Hepatocyte (in vitro differentiated cells): ENCODE data around the gene IFI27L1. TPM values are rescaled to one million over a fixed set of nuclear protein-coding genes. Genes with fewer than 3 reads are reported as not detected.

ENCODE experiments used
- DNase-seq: peaks from one replicate; pipeline ENCODE4 v3.0.0-alpha.2; 2016; ENCODE audit warnings: low spot score
- H2AFZ ChIP-seq: fragments of 200-600 bp; sonication (generic); 2 replicates; pipeline ENCODE4 v1.6.0; 2016; ENCODE audit warnings: antibody characterized with exemption, mild to moderate bottlenecking
- H3K27ac ChIP-seq: fragments of 200-600 bp; sonication (generic); 2 replicates; pipeline ENCODE4 v1.5.1; 2016; ENCODE audit warnings: mild to moderate bottlenecking
- H3K27me3 ChIP-seq: fragments of 200-600 bp; sonication (generic); 2 replicates; pipeline ENCODE4 v1.6.1; 2016
- H3K36me3 ChIP-seq: fragments of 200-600 bp; sonication (generic); replicated peaks from 2 replicates; pipeline ENCODE4 v1.5.1; 2016; ENCODE audit warnings: low read depth; ENCODE audit not compliant: insufficient read depth
- H3K4me1 ChIP-seq: fragments of 200-600 bp; sonication (generic); 2 replicates; pipeline ENCODE4 v1.5.1; 2016; ENCODE audit warnings: mild to moderate bottlenecking, moderate library complexity; ENCODE audit not compliant: insufficient read depth
- H3K4me2 ChIP-seq: fragments of 200-600 bp; sonication (generic); 2 replicates; pipeline ENCODE4 v1.6.0; 2016
- H3K4me3 ChIP-seq: fragments of 200-600 bp; sonication (generic); 2 replicates; pipeline ENCODE4 v1.5.1; 2016; ENCODE audit warnings: mild to moderate bottlenecking
- H3K79me2 ChIP-seq: fragments of 200-600 bp; sonication (generic); 2 replicates; pipeline ENCODE4 v1.6.0; 2017; ENCODE audit warnings: mild to moderate bottlenecking
- H3K9me2 ChIP-seq: fragments of 200-600 bp; sonication (generic); replicated peaks from 2 replicates; pipeline ENCODE4 v1.6.0; 2017; ENCODE audit warnings: mild to moderate bottlenecking; ENCODE audit not compliant: insufficient read depth
- H3K9me3 ChIP-seq: fragments of 200-600 bp; sonication (generic); 2 replicates; pipeline ENCODE4 v1.5.1; 2016; ENCODE audit warnings: low read depth, mild to moderate bottlenecking
- H4K20me1 ChIP-seq: fragments of 200-600 bp; sonication (generic); 2 replicates; pipeline ENCODE4 v1.6.0; 2016; ENCODE audit warnings: mild to moderate bottlenecking; ENCODE audit not compliant: insufficient read depth, poor library complexity, severe bottlenecking
- EZH2 ChIP-seq: fragments of 200-600 bp; sonication (generic); IDR thresholded peaks from 2 replicates; pipeline ENCODE4 v1.6.1; 2016; ENCODE audit warnings: antibody characterized with exemption, mild to moderate bottlenecking, borderline replicate concordance
- EZH2phosphoT487 ChIP-seq: fragments of 200-600 bp; sonication (generic); IDR thresholded peaks from one replicate; pipeline ENCODE4 v1.6.1; 2018; ENCODE audit warnings: antibody characterized with exemption, mild to moderate bottlenecking, low read depth, moderate library complexity; ENCODE audit not compliant: unreplicated experiment, severe bottlenecking
- WGBS: methylation state at CpG from one replicate; pipeline ENCODE4 v1.1.6; 2016; ENCODE audit warnings: low lambda C conversion rate; ENCODE audit errors: missing lambda C conversion rate; 5-methylcytosine and 5-hydroxymethylcytosine counted together
- polyA plus RNA-seq: library from polyadenylated mRNA; unstranded; fragments of >200 nt; fragmentation: Nextera tagmentation; extraction: Ambion mirVana; gene quantifications from 2 replicates; pipeline ENCODE4 v1.2.1, GENCODE V29; 2016
- total RNA-seq: library from RNA; depleted of rRNA; stranded (reverse); fragments of >200 nt; gene quantifications from 2 replicates; pipeline ENCODE4 v1.2.3, GENCODE V29; 2014
- TF ChIP-seq, protein P1 (sequence below): fragments of 200-600 bp; sonication (generic); IDR thresholded peaks from 2 replicates; pipeline ENCODE4 v1.5.1; 2016; ENCODE audit warnings: antibody characterized with exemption, mild to moderate bottlenecking; ENCODE audit not compliant: poor library complexity

IFI27L1 gene
- total and polyA plus RNA-seq, 2 experiments from 2014 or later = 18.9 to 29.4 TPM

DNA sequence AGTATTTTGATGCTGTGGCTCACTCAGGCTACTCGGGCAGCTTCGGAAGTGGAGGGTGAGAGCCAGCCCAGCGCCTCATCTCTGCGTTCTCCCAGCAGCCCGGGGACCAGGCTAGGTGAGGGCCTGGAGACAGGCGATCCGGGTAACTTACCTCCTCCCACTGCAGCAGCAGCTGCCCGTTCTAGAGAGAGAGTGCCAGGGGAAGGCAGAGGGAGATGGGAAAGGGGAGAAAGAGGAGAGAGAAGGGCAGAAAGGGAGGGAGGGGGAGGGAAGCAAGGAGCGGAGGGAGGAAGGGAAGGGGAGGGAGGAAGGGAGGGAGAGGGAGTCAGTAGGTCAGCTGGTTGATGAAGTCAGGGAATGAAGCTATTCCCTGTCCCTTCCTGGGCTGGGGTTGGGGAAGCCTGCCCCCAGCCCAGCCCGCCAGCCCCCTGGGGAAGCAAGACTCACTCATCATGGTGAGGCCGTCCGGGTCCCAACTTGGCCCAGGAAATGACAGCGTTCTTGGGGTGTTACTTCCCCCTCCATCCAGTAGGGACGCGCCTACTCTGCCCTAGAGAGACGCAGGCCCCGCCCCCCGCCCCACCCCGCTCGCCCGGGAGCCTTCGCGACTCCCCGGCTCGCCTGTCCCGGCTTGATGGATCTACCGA lies 48.1 kb downstream of the IFI27L1 start, which contains the start of gene IFI27L2:
TSS of gene IFI27L2 (minus strand) at position 494 of the 647 bp plus-strand sequence. CDS start at position 454, 40 bp downstream.
- peak within 1 kb of the TSS; percentile 40 for H3K27ac ChIP-seq
- H3K4me2 ChIP-seq = peak within 1 kb of the TSS; percentile 85
- H3K36me3 ChIP-seq = no peaks in the 10 kb centered on the region
- H3K79me2 ChIP-seq = no peaks in the 10 kb centered on the region
- H3K9me2 ChIP-seq = no peaks in the 10 kb centered on the region
- no peaks in the 10 kb centered on the region for H3K4me1 ChIP-seq
- H2AFZ ChIP-seq = peak within 1 kb of the TSS; percentile 75
- WGBS = 1% methylated on average over 23 of the region's 27 CpGs
- DNase-seq = peak; percentile 89
- no peaks in the 10 kb centered on the region for H3K27me3 ChIP-seq
- TF ChIP-seq EZH2phosphoT487 = no peak
- TF ChIP-seq, protein P1, sequence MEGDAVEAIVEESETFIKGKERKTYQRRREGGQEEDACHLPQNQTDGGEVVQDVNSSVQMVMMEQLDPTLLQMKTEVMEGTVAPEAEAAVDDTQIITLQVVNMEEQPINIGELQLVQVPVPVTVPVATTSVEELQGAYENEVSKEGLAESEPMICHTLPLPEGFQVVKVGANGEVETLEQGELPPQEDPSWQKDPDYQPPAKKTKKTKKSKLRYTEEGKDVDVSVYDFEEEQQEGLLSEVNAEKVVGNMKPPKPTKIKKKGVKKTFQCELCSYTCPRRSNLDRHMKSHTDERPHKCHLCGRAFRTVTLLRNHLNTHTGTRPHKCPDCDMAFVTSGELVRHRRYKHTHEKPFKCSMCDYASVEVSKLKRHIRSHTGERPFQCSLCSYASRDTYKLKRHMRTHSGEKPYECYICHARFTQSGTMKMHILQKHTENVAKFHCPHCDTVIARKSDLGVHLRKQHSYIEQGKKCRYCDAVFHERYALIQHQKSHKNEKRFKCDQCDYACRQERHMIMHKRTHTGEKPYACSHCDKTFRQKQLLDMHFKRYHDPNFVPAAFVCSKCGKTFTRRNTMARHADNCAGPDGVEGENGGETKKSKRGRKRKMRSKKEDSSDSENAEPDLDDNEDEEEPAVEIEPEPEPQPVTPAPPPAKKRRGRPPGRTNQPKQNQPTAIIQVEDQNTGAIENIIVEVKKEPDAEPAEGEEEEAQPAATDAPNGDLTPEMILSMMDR = peak; percentile 39
- TF ChIP-seq EZH2 = no peak
- H4K20me1 ChIP-seq = no peaks in the 10 kb centered on the region
- H3K9me3 ChIP-seq = no peaks in the 10 kb centered on the region
- peak within 1 kb of the TSS; percentile 25 for H3K4me3 ChIP-seq

DNA sequence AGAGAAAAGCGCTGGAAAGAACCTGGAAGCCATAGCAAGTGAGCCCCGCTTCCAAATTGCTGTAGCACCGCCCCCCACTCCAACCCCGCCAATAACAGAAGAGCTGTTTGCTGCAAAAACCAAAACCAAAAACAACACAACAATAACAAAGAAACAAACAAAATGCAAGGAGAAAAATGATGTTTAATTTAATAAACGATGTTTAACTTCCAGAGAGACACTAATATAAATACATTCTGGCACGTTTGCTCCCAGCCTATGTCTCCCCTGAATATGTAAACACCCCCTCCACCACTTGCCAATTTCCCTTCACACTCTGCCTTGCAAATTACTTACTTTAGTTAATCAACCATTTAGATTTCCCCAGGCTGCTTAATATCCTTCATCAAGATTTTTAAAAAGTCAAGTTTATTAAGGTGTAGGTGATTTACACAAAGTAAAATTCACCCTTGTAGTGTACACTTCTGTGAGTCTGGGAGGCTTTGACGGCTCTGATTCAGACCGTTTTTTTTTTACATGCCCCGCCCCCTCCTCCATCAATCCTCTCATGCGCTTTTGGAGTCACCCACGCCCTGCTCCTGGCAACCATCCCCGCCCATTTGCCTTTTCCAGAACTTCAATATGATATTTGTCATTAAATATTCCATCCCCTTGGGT lies 48.8 kb downstream of the IFI27L1 start:
- Histone ChIP-seq H3K9me3 (no peaks in the 10 kb centered on the region), H4K20me1 (no peaks in the 10 kb centered on the region), H3K27me3 (no peaks in the 10 kb centered on the region), H3K9me2 (no peaks in the 10 kb centered on the region), H2AFZ (peak overlapping the region; percentile 75), H3K27ac (no peak overlapping the region), H3K79me2 (no peaks in the 10 kb centered on the region), H3K4me2 (peak overlapping the region; percentile 85), H3K36me3 (no peaks in the 10 kb centered on the region), H3K4me1 (no peaks in the 10 kb centered on the region), H3K4me3 (peak overlapping the region; percentile 25)
- 2% methylated on average over 12 of the region's 12 CpGs for WGBS
- peak; percentile 49 for DNase-seq
- TF ChIP-seq, protein P1 = no peak
- TF ChIP-seq EZH2 (no peak), EZH2phosphoT487 (no peak)

DNA sequence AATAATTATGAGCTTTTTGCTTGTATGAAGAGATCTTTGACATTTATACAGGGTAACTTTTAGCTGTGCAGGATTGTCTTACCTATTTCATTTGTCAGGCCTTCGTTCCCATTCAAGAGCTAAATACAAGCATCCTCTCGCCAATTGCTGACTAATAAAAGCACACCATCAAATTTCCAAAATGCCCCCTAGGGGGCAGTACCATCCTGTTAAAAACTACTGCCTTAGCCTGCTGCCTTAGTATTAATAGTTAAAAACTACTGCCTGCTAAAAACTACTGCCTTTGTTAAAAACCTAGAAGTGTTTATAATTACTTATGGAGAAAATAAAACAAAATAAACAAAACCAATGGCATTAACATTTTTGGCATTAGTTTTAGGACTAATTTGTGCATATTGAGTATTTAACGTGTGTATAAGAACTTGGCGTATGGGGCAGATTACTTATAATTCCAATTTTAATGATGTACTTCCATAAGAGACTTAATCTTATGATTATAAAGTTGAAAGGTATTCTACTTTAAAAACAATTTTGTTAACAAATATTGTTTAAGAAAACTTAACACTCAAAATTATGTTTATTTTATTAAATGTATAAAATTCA lies 51.3 kb downstream of the IFI27L1 start:
- H4K20me1 ChIP-seq = no peaks in the 10 kb centered on the region
- no peak overlapping the region for H2AFZ ChIP-seq
- TF ChIP-seq, protein P1 = peak; percentile 84
- TF ChIP-seq EZH2 = no peak
- no peaks in the 10 kb centered on the region for H3K27me3 ChIP-seq
- H3K9me2 ChIP-seq = no peaks in the 10 kb centered on the region
- H3K9me3 ChIP-seq = no peaks in the 10 kb centered on the region
- WGBS = 48% methylated on average over 4 of the region's 4 CpGs
- no peak overlapping the region for H3K4me3 ChIP-seq
- H3K4me1 ChIP-seq = no peaks in the 10 kb centered on the region
- H3K79me2 ChIP-seq = no peaks in the 10 kb centered on the region
- no peak overlapping the region for H3K4me2 ChIP-seq
- no peak overlapping the region for H3K27ac ChIP-seq
- peak; percentile 84 for DNase-seq
- no peaks in the 10 kb centered on the region for H3K36me3 ChIP-seq
